ENCODE data around the gene ACTN2. TPM values are rescaled to one million over a fixed set of nuclear protein-coding genes. Genes with fewer than 3 reads are reported as not detected.

The ACTN2 gene
- total RNA-seq, 2 donors from 2014 or later, result 1,411 to 1,679 TPM

GRCh38 chr1:236759252-236759859 lies 73.1 kb downstream of the ACTN2 start:
- DNase-seq (no peak), ATAC-seq (no peak)
- intact Hi-C loops (cut with DNase I), result loop anchor here in 1 of 2 donors (10.0 kb wide), 2 partner anchors 145 to 625 kb away; no protein-coding TSS in a partner anchor

- intact Hi-C loops (cut with DNase I), result no loop called here
- no peak for DNase-seq
Observed at GRCh38 chr1:236760480-236760879, 74.2 kb downstream of the ACTN2 start.

GRCh38 chr1:236760986-236761385 lies 74.7 kb downstream of the ACTN2 start:
- DNase-seq (no peak), ATAC-seq (peak in 1 of 2 donors; percentile 8)
- intact Hi-C loops (cut with DNase I), result no loop called here

More at GRCh38 chr1:236760480-236760879, 74.2 kb downstream of the ACTN2 start:
- ATAC-seq, result no peak

DNA sequence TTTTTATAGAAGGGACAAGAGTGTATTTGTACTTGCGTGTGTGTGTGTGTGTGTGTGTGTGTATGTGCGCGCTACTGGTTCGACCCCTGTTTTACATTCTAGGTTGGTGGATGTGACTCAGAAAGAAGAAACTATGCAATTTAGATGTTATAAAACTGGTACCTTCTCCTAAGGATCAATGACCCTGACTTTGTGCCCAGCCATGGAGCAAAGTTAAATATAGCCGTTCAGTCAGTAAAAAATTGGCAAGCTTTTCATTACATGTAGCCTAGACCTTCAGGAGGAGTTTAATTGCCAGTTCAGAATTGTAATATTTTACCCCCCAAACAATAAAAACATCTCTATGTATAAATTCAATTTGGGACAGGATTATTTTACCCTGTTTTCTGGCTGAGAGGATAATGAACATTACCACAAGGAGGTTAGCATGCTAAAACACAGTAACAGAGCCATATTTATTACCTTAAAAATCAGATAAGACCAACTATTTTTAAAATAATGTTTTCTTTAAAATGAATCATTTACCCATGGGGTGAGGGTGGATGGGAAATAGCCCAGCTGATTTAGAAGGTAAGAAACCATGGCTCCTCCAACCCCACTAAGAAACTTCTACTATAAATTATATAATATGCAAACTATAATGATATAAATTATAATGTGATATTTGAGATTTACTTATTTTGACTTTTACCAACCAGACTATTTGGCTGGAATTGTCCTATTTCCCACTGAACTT lies 75.3 kb downstream of the ACTN2 start:
- DNase-seq (no peak), ATAC-seq (no peak)
- intact Hi-C loops (cut with DNase I), result no loop called here

DNA sequence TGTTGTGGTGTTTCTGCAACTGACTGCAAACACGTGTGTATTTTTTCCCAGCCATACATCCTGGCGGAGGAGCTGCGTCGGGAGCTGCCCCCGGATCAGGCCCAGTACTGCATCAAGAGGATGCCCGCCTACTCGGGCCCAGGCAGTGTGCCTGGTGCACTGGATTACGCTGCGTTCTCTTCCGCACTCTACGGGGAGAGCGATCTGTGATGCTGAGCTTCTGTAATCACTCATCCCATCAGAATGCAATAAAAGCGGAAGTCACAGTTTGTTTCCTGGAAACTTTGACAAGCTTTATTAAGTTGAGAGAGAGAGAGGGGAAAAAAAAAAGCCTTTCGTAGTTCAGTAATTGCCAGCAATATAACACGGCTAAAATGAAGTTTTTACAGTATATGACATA lies 76.1 kb downstream of the ACTN2 start:
- DNase-seq (no peak), ATAC-seq (no peak)
- intact Hi-C loops (cut with DNase I), result no loop called here

- intact Hi-C loops (cut with DNase I), result no loop called here
- no peak for DNase-seq
- no peak for ATAC-seq
Observed at GRCh38 chr1:236765831-236766230, 79.5 kb downstream of the ACTN2 start.

DNA sequence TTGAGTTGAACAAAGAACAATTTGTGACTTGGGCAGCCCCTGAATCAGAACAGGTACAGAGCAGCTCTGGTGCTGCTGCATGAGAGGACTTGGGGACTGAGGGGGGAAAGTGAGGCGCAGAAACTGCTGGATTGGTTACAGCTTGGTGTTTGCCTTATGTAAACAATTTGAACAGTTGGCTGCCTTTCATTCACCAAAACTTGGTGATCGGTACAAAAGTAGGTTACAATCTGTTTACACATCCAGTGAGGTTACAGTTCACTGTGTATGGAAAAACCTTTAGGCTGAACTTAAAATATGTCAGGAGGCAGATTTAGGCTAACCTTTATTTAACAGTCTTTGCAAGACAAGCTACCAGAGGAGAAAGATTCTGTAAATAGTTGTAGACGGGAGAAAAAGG lies 80.2 kb downstream of the ACTN2 start:
- DNase-seq (no peak), ATAC-seq (no peak)
- intact Hi-C loops (cut with DNase I), result no loop called here

DNA sequence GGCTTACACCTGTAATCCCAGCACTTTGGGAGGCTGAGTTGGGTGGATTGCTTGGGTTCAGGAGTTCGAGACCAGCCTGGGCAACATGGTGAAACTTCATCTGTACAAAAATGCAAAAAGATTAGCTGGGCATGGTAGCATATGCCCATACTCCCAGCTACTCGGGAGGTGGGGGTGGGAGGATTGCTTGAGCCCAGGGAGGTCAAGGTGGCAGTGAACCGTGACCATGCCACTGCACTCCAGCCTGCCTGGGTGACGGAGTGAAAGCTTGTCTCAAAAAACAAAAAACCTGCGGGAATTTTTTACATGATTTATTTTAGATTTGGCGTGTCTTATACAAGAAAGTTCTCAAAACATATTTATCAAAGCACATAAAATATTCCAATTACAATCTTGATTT lies 81.0 kb downstream of the ACTN2 start:
- DNase-seq, result no peak
- intact Hi-C loops (cut with DNase I), result no loop called here
- no peak for ATAC-seq

DNA sequence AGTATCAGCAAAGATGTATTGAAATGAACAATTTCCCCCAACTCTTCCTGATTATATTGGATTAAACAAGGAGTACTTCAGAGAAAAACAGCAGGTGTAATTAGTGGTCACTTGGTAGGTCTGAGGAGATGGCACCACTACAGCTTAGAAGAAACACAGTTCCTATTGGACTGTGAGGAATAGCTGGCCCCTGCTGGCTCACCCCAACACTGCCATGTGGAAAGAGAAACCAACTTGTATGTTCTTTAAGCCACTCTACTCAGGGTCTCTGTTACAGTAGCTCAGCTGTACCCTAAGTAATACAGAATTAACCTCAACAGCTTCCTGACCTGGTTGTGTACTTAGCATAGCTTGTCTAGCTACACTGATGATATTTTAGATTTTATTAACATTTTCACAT lies 82.3 kb downstream of the ACTN2 start:
- ATAC-seq, result peak in 1 of 2 donors; percentile 31
- no peak for DNase-seq
- intact Hi-C loops (cut with DNase I), result no loop called here

DNA sequence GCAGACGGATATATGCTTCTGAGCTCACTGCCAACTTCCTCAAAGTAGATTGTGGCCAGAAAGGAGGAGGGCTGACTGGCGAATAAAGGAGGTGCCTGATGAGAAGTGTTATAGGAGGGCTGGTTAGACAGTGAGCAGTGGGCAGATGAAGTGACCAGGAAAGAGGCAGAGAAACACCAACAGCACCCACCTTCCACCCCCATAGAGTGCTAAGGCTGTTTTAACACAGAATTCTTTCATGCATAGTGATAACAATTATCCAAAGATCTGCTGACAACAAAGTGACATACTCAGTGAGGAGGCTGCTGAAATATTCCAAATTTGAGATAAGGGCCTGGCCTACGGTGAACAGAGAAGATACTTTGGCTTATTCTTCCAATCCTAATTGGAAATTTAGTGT lies 87.6 kb downstream of the ACTN2 start:
- DNase-seq (no peak), ATAC-seq (peak in 1 of 2 donors; percentile 17)
- intact Hi-C loops (cut with DNase I), result loop anchor here in 1 of 2 donors (10.0 kb wide), 1 partner anchor 669 kb away; no protein-coding TSS in a partner anchor

DNA sequence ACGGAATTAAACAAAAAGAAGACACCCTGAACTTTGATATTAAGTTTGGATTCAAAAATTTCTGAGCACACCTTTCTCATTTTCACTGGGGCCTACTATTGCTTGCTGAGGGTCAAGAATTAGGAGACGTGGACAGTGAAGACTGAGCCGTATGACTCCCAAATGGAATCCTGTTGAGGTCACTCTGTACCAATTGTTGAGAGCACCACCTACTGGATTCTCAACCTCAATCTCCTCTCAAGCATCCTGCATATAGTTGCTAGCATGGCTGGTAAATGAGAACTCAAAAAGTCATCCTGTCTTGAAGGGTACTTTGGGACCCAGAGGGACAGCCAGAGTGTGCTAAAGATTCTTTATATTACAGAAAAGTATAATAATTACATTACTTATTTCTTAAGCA lies 88.6 kb downstream of the ACTN2 start:
- intact Hi-C loops (cut with DNase I), result loop anchor here in 1 of 2 donors (10.0 kb wide), 1 partner anchor 670 kb away; no protein-coding TSS in a partner anchor
- ATAC-seq (peak; percentile 76 to 77), DNase-seq (no peak)

DNA sequence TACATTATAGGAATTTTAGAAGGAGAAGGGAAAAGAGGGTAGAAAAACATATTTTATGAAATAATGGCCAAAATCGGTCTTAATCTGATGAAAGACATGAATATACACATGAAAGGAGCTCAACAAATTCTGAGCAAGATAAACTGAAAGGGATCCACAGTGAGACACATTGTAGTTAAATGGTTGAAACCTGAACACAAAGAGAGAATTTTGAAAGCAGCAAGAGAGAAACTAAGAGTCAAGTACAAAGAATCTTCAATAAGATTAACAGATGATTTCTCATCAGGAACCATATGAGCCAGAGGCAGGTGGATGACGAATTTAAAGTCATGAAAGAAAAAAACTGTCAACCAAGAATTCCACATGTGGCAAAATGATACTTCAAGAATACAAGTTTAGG lies 93.0 kb downstream of the ACTN2 start:
- no peak for DNase-seq
- ATAC-seq, result no peak
- intact Hi-C loops (cut with DNase I), result loop anchor here in 1 of 2 donors (10.0 kb wide), 1 partner anchor 675 kb away; no protein-coding TSS in a partner anchor

DNA sequence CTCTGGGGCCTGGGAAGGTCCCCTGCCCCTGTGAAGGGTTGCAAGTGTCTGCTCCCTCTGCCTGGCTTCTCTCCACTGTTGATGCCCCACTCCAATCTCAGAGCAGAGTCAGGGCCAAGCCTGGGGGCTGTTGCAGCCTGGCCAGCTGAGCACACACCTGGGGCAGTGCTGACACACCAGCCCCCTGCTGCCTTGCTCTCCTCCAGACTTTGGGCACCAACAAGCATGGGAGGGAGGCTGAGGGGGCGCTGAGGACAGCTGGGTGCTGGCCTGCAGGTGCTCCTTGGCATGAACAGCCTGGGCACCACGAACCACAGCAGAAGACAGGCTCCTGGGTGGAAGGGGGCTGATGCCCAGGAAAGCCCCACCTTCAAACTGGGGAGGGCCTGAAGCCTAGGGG lies 99.2 kb downstream of the ACTN2 start:
- intact Hi-C loops (cut with DNase I), result no loop called here
- DNase-seq (no peak), ATAC-seq (no peak)

GRCh38 chr1:236786453-236786852 lies 100.2 kb downstream of the ACTN2 start:
- no peak for DNase-seq
- ATAC-seq, result no peak
- intact Hi-C loops (cut with DNase I), result no loop called here

- no peak for DNase-seq
- intact Hi-C loops (cut with DNase I), result no loop called here
- ATAC-seq, result no peak
Observed at GRCh38 chr1:236794585-236795034, 108.3 kb downstream of the ACTN2 start.

DNA sequence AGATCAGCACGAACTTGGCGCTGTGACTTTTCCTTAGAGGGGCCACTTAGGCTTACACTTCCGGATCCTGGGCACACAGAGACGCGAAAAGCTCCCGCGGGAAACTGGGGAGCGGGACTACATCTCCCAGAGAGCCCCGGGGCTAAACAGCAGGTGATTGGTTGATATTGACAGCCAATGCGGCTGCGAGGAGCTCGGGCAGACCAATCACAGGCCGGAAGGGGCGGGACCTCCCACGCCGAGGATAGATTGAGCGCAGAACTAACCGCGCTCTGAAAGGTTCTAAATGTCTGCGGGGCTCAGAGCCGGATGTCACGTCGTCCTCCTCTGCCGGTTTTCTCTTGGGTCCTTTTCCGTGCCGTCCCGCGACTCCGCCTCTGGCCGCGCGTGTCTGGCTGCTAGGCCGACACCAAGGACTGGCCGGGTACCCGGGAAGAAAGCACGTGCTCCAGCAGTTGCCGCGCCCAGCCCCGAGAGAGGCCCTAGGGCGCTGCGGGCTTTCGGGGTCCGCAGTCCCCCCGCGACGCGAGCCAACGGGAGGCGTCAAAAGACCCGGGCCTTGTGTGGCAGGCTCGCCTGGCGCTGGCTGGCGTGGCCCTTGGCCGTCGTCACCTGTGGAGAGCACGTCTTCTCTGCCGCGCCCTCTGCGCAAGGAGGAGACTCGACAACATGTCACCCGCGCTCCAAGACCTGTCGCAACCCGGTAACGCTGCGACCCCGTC lies 108.9 kb downstream of the ACTN2 start, which contains the start of gene MTR:
Gene MTR, plus strand, starts transcription at position 258 of the 722 bp plus-strand sequence. Its CDS starts 412 bp downstream, at position 670.
- ATAC-seq (peak; percentile 99 to 100), DNase-seq (peak; percentile 99)
- intact Hi-C loops (cut with DNase I), result no loop called here

DNA sequence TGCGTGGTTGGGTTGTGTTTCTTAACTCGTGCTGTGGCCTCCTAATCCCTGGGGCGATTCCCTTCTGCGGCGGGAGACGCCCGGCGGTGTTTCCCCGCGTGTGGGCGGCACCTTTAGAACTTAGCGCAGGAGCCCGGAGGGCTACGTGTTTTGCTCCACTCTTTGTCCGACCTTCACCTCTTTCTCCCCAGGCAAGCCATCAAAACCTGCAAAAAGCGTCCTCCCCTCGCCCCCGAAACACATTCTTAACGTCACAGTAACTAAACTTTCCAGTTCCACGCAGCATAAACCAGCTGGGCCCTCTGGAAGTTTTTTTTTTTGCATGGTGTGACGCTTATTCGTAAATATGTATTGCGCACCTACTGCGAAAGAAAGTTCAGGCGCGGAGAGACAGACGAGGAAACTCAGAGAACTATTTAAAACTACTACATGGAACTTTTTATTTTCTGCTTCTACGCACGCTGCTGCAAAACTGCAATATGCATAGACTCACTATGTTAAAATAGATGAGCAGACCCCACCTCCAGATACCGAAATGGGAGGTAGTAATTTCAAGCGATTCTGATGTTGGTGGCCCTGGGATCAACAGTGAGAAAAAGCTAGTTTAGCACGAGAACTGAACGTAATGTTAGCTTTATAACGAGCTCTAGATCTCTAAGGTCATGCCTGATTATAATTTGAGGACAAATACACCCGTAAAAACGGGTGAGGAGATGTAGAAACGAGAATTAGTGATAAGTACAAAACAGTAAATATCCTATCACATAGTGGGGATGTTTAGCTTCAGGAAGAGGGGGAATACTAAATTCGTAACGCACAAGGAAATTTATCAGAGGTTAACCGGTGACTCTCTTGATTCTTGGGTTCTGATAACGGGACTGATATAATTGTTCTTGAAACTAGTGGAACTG lies 109.7 kb downstream of the ACTN2 start:
- DNase-seq (no peak), ATAC-seq (peak; percentile 35 to 56)
- intact Hi-C loops (cut with DNase I), result no loop called here

DNA sequence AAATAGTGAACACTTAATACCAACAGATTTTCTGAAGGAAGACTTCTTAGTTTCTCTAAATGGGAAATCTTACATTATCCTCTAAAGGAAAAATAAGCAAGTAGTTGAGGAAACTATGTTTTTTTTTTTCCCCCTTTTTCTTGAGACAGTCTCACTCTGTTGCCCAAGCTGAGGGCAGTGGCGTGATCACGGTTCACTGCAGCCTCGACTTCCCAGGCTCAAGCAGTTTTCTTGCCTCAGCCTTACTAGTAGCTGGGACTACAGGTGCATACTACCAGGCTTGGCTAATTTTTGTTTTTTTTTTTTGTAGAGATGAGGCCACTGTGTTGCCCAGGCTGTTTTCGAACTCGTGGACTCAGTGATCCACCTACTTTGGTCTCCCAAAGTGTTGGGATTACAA lies 112.7 kb downstream of the ACTN2 start:
- intact Hi-C loops (cut with DNase I), result no loop called here
- DNase-seq (no peak), ATAC-seq (no peak)

Data from left cardiac atrium (tissue), 4 donors.